Skeletal muscle tissue (tissue), 4 donors: ENCODE results near the gene CLEC11A. TPM values are rescaled to one million over a fixed set of nuclear protein-coding genes. Genes with fewer than 3 reads are reported as not detected.
"Not testable (repeated sequence)": the region's sequence is repeated elsewhere in the genome, so short reads cannot be mapped to it uniquely, and the experiment has no call there.

ENCODE experiments used
- H3K27ac ChIP-seq: one replicate; pipeline ENCODE4 v1.7.0; 2013; ENCODE audit warnings: mild to moderate bottlenecking, low read depth, low read length, inconsistent platforms
- H3K27me3 ChIP-seq, 3 donors: one replicate each; pipeline ENCODE4 v1.7.0; 2013; ENCODE audit warnings: low read length in 3 of 3; ENCODE audit not compliant: control insufficient read depth in 3 of 3, insufficient read depth in 3 of 3
- H3K36me3 ChIP-seq, 3 donors: one replicate each; pipeline ENCODE4 v1.7.0; 2013; ENCODE audit warnings: low read length in 3 of 3; ENCODE audit not compliant: control insufficient read depth in 3 of 3, insufficient read depth in 3 of 3
- H3K4me1 ChIP-seq, 3 donors: one replicate each; pipeline ENCODE4 v1.7.0; 2013; ENCODE audit warnings: low read length in 3 of 3, mild to moderate bottlenecking in 3 of 3; ENCODE audit not compliant: control insufficient read depth in 3 of 3, insufficient read depth in 3 of 3
- H3K4me3 ChIP-seq, 3 donors: one replicate each; pipeline ENCODE4 v1.7.0; 2013; ENCODE audit warnings: low read length in 3 of 3
- H3K9ac ChIP-seq, 3 donors: one replicate each; pipeline ENCODE4 v1.7.0; 2013; ENCODE audit warnings: low read length in 3 of 3, mild to moderate bottlenecking in 3 of 3, moderate library complexity in 2 of 3, low read depth in 1 of 3
- H3K9me3 ChIP-seq, 3 donors: one replicate each; pipeline ENCODE4 v1.7.0; 2013; ENCODE audit warnings: low read length in 3 of 3; ENCODE audit not compliant: control insufficient read depth in 3 of 3
- total RNA-seq: library from RNA; depleted of rRNA; stranded (reverse); fragments of >200 nt; gene quantifications from one replicate; pipeline ENCODE4 v1.2.3, GENCODE V29; 2014
- donor health status: Osteomylitis.

Gene CLEC11A
- total RNA-seq, 1 donor from 2014 or later, result 11.5 TPM

GRCh38 chr19:50750010-50750409, 26.8 kb downstream of the CLEC11A start:
- H3K36me3 ChIP-seq, result no peaks in the 10 kb centered on the region
- peaks cover 0 to 5% (median 2%) of the 10 kb centered on the region in 3 donors for H3K27me3 ChIP-seq
- H3K4me1 ChIP-seq, result no peaks in the 10 kb centered on the region
- H3K27ac ChIP-seq, result no peak overlapping the region
- no peak overlapping the region for H3K9ac ChIP-seq
- no peaks in the 10 kb centered on the region for H3K9me3 ChIP-seq
- no peak overlapping the region for H3K4me3 ChIP-seq

GRCh38 chr19:50753879-50754278, 30.7 kb downstream of the CLEC11A start:
- Histone ChIP-seq H3K27ac (no peak overlapping the region), H3K9me3 (no peaks in the 10 kb centered on the region), H3K9ac (no peak overlapping the region), H3K27me3 (peaks cover 0 to 5% (median 2%) of the 10 kb centered on the region in 3 donors), H3K4me3 (no peak overlapping the region), H3K36me3 (no peaks in the 10 kb centered on the region), H3K4me1 (no peaks in the 10 kb centered on the region)

DNA sequence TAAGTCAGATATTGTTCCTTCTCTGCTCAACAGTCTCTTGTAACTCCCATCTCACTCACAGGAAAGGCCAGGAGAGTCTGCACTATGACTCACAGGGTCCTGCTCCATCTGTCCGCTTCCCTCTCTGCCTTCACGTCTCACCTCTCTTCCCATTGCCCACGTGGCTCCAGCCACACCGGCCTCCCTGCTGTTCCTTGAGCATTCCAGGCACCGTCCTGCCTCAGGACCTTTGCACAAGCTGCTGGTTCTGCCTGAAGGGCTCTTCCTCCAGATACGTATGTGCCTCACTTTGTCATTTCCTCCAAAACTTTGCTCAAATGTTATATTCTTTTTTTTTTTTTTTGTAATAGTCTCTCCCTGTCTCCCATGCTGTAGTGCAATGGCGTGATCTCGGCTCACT, 33.1 kb downstream of the CLEC11A start:
- H3K9ac ChIP-seq, H3K36me3 ChIP-seq, H3K27ac ChIP-seq, H3K9me3 ChIP-seq, H3K27me3 ChIP-seq, H3K4me3 ChIP-seq, H3K4me1 ChIP-seq: not testable (repeated sequence)

DNA sequence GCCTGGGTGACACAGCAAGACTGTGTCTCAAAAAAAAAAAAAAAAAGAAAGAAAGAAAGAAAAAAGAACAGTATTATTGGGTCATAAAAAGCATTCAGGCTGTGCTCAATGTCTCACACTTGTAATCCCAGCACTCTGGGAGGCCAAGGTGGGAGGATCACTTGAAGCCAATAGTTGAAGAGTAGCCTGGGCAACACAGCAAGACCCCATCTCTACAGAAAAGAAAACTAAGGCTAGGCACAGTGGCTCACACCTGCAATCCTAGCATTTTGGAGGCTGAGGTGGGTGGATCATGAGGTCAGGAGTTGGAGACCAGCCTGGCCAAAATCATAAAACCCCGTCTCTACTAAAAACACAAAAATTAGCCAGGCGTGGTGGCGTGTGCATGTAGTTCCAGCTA, 34.5 kb downstream of the CLEC11A start:
- not testable (repeated sequence) for H3K9me3 ChIP-seq, H3K9ac ChIP-seq, H3K27me3 ChIP-seq, H3K27ac ChIP-seq, H3K4me1 ChIP-seq, H3K4me3 ChIP-seq, H3K36me3 ChIP-seq

DNA sequence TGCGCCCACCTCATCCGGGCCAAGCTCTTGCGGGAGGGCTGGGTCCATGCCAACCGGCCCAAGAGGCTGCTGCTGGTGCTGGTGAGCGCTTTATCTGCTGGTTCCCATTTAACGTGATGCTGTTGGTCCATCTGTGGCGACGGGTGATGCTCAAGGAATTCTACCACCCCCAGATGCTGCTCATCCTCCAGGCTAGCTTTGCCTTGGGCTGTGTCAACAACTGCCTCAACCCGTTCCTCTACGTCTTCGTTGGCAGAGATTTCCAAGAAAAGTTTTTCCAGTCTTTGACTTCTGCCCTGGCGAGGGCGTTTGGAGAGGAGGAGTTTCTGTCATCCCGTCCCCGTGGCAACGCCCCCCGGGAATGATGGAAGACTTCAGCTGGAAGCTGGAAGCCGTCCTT, 35.9 kb downstream of the CLEC11A start:
- H3K4me1 ChIP-seq, H3K4me3 ChIP-seq, H3K27me3 ChIP-seq, H3K9ac ChIP-seq, H3K36me3 ChIP-seq, H3K27ac ChIP-seq, H3K9me3 ChIP-seq: not testable (repeated sequence)

DNA sequence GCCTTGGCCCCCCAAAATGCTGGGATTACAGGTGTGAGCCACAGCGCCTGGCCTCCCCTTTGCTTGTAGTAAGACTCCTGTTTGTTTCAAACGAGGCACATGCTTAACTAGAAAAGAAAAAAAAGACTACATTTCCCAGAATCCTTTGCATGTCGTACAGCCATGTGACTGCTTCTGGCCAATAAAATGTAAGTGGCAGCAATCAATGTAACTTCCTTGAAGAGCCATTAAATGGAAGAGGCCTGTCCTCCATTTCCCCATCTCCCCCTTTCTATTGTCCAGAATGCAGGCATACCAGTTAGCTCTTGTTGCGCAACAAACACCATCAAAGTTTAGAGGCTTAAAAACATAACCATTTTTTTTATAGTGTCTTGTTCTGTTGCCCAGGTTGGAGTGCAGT, 36.7 kb downstream of the CLEC11A start:
- no peak overlapping the region for H3K9ac ChIP-seq
- no peaks in the 10 kb centered on the region for H3K36me3 ChIP-seq
- no peak overlapping the region for H3K27ac ChIP-seq
- no peak overlapping the region for H3K4me3 ChIP-seq
- no peaks in the 10 kb centered on the region for H3K4me1 ChIP-seq
- H3K9me3 ChIP-seq, result no peaks in the 10 kb centered on the region
- H3K27me3 ChIP-seq, result peaks cover 0 to 2% (median 0%) of the 10 kb centered on the region in 3 donors

GRCh38 chr19:50761501-50761900, 38.3 kb downstream of the CLEC11A start:
- not testable (repeated sequence) for H3K9ac ChIP-seq, H3K36me3 ChIP-seq, H3K4me3 ChIP-seq, H3K9me3 ChIP-seq, H3K27me3 ChIP-seq, H3K4me1 ChIP-seq, H3K27ac ChIP-seq

DNA sequence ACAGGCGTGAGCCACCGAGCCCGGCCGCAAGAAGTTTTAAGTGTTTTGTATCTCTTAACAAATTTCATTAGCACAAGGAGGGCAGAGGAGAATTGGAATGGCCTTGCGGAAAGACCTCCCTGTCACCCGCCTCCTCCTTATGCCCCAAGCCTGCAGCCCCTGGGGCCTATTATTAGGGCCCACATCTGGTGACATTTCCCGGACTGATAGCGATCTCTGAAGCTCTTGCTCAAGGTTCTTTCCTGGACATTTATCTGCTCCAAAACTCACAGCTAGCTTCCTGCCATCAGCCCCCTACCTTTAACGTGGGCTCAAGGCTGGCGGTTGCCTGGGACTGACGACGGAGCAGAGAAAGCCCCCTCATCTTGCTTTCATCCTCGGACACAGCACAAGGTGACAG, 40.4 kb downstream of the CLEC11A start:
- not testable (repeated sequence) for H3K4me1 ChIP-seq, H3K36me3 ChIP-seq, H3K4me3 ChIP-seq, H3K9me3 ChIP-seq, H3K9ac ChIP-seq, H3K27ac ChIP-seq, H3K27me3 ChIP-seq

DNA sequence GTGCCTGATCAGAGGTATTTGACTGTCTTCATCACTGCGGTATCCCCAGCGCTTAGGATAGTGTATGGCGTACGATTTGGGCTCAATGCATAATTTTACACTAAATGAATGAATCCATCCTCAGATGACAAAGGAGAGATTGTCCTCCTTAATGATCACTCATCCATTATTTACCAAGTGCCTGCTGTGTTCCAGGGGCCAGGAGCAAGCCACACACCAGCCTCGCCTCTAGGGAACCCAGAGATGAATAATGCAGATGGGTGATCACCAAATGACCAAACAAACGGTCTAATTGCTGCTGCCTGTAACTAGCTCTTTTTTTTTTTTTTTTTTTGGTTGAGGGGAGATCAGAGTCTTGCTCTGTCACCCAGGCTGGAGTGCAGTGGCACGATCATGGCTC, 41.2 kb downstream of the CLEC11A start:
- no peaks in the 10 kb centered on the region for H3K4me1 ChIP-seq
- H3K4me3 ChIP-seq, result no peak overlapping the region
- no peak overlapping the region for H3K27ac ChIP-seq
- no peak overlapping the region for H3K9ac ChIP-seq
- peaks cover 0 to 8% (median 5%) of the 10 kb centered on the region in 3 donors for H3K27me3 ChIP-seq
- no peaks in the 10 kb centered on the region for H3K36me3 ChIP-seq
- no peaks in the 10 kb centered on the region for H3K9me3 ChIP-seq

- H3K27ac ChIP-seq, H3K9me3 ChIP-seq, H3K4me1 ChIP-seq, H3K36me3 ChIP-seq, H3K9ac ChIP-seq, H3K4me3 ChIP-seq: not testable (repeated sequence)
- H3K27me3 ChIP-seq, result peaks cover 0 to 12% (median 6%) of the 10 kb centered on the region in 3 donors
Measured at GRCh38 chr19:50766746-50767145, 43.6 kb downstream of the CLEC11A start.

GRCh38 chr19:50767263-50767662, 44.1 kb downstream of the CLEC11A start:
- H3K27ac ChIP-seq, H3K9ac ChIP-seq, H3K4me3 ChIP-seq, H3K4me1 ChIP-seq, H3K36me3 ChIP-seq, H3K9me3 ChIP-seq: not testable (repeated sequence)
- H3K27me3 ChIP-seq, result peaks cover 0 to 12% (median 6%) of the 10 kb centered on the region in 3 donors
